Panc1 (cell line): ENCODE data around the gene AFG1L.

Experiments used
- POLR2AphosphoS5 ChIP-seq: IDR thresholded peaks from 2 replicates; pipeline ENCODE4 v1.6.1; 2012; ENCODE audit warnings: mild to moderate bottlenecking, low read depth, low read length, moderate library complexity
- TCF7L2 ChIP-seq: IDR thresholded peaks from 2 replicates; pipeline ENCODE4 v1.6.1; 2011; ENCODE audit warnings: mild to moderate bottlenecking, low read depth, low read length, inconsistent platforms
- TF ChIP-seq, protein P1 (sequence below): fragments of 450-650 bp; IDR thresholded peaks from 2 replicates; pipeline ENCODE4 v1.5.1; 2017; ENCODE audit warnings: mild to moderate bottlenecking

DNA sequence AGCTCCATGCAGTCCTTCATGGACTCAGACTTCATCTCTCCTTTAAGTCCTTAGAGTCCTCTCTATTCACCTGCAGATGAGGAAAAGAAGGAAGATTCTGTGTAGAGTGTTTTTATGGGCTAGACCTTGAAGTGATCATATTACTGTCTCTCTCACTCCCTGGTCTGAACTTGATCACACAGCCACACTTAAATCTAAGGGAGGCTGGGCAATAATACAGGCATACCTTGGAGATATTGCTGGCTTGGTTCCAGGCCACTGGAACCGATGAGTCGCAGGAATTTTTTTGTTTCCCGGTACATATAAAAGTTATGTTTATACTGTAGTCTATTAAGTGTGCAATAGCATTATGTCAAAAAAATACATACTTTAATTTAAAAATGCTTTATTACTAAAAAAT lies 206.7 kb downstream of the AFG1L start:
- TF ChIP-seq, protein P1, sequence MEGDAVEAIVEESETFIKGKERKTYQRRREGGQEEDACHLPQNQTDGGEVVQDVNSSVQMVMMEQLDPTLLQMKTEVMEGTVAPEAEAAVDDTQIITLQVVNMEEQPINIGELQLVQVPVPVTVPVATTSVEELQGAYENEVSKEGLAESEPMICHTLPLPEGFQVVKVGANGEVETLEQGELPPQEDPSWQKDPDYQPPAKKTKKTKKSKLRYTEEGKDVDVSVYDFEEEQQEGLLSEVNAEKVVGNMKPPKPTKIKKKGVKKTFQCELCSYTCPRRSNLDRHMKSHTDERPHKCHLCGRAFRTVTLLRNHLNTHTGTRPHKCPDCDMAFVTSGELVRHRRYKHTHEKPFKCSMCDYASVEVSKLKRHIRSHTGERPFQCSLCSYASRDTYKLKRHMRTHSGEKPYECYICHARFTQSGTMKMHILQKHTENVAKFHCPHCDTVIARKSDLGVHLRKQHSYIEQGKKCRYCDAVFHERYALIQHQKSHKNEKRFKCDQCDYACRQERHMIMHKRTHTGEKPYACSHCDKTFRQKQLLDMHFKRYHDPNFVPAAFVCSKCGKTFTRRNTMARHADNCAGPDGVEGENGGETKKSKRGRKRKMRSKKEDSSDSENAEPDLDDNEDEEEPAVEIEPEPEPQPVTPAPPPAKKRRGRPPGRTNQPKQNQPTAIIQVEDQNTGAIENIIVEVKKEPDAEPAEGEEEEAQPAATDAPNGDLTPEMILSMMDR, result no peak
- no peak for TF ChIP-seq POLR2AphosphoS5
- TF ChIP-seq TCF7L2, result no peak
